NK-92 (cell line): ENCODE data around the gene TASP1.
A peak's percentile ranks its signal among the peaks of the same experiment; 100 is the strongest.
"Not testable (repeated sequence)": the region's sequence is repeated elsewhere in the genome, so short reads cannot be mapped to it uniquely, and the experiment has no call there.

ENCODE experiments used
- DNase-seq: peaks from one replicate; lab custom pipeline; 2025; ENCODE audit not compliant: unreplicated experiment; lab: John Stamatoyannopoulos, UW

The TASP1 gene, protein sequence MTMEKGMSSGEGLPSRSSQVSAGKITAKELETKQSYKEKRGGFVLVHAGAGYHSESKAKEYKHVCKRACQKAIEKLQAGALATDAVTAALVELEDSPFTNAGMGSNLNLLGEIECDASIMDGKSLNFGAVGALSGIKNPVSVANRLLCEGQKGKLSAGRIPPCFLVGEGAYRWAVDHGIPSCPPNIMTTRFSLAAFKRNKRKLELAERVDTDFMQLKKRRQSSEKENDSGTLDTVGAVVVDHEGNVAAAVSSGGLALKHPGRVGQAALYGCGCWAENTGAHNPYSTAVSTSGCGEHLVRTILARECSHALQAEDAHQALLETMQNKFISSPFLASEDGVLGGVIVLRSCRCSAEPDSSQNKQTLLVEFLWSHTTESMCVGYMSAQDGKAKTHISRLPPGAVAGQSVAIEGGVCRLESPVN

GRCh38 chr20:13638496-13639149, at the start of gene TASP1:
Gene TASP1, minus strand, starts transcription at chr20:13638932. Its CDS starts 8,854 bp downstream, at chr20:13630078.
- DNase-seq, result peak; percentile 74

GRCh38 chr20:13687815-13688214, 49.1 kb upstream of the TASP1 start:
- DNase-seq, result no peak

DNA sequence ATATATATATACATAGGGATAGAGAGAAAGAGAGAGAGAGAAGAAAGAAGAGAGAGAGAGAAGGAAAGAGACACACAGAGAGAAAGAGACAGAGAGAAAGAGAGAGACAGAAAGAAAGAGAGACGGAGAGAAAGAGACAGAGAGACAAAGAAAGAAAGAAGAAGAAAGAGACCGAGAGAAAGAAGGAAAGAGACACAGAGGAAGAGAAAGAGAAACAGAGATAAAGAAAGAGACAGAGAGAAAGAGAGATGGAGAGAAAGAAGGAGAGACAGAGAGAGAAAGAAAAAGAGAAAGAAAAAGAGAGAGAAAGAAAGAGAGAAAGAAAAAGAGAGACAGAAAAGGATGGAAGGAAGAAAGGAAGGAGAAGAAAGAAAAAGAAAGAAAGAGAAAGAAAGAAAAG, 46.9 kb upstream of the TASP1 start:
- no peak for DNase-seq

GRCh38 chr20:13684566-13685222, 46.0 kb upstream of the TASP1 start:
- DNase-seq, result no peak

DNA sequence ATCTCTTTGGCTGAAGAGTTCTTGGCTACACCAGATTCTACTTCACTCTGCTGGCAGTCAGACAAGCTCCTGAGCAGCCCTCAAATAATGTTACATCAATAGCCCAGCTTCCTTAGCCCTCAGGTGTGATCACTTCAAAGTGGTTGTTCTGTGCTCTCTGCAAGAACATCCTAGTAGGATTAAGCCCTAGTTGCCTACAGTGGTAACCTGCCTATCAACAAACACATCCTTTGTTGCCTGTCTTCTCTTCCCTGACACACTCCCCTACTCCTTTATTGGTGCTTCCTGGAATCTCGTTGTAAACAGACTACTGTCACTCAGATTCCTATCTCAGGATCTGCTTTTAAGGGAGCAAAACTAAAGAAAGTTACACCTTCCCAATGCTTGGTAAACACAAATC, 45.1 kb upstream of the TASP1 start:
- DNase-seq, result no peak

- DNase-seq, result no peak
These were observed 42.8 kb upstream of the TASP1 start for GRCh38 chr20:13681248-13682125.

- DNase-seq, result no peak
These were observed 40.2 kb upstream of the TASP1 start for GRCh38 chr20:13678944-13679343.

GRCh38 chr20:13677241-13677640, 38.5 kb upstream of the TASP1 start:
- no peak for DNase-seq

- no peak for DNase-seq
These were observed 38.0 kb upstream of the TASP1 start for GRCh38 chr20:13676682-13677081.

DNA sequence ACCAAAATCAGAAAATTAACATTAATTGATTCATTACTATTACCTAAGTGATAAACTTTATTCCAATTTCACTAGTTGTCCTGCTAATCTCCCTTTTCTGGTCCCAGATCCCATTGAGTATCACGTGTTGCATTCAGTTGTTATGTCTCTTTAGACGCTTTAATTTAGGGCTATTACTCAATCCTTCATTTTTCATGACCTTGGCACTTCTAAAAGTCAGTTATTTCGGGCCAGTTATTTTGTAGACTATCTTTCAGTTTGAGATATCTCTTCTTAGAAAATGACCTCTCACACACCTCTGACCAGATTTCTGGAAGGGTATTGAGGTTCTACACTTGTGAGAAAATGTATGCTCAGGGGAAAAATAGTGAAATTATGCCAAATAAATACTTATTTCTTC, 34.0 kb upstream of the TASP1 start:
- no peak for DNase-seq

GRCh38 chr20:13671916-13672378, 33.2 kb upstream of the TASP1 start:
- no peak for DNase-seq

- DNase-seq, result no peak
These were observed 32.8 kb upstream of the TASP1 start for GRCh38 chr20:13671512-13671911.

DNA sequence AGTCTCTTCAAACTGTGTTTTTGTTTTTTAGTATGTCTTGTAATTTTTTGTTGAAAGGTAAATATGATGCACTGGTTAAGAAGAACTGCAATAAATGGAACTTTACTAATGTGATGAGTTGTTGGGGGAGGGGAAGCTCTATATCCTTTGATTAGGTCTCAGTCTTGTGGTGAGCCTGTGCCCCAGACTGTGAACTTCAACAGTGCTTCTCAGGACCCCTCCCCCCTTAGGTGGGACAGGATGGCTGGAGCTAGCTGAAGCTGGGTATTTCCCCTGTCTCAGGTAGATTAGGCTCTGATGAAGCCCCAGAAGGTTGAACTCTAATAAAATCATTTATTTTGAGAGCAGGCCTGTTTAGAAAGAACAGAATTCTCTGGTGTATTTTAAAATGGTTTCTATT, 31.4 kb upstream of the TASP1 start:
- no peak for DNase-seq

- DNase-seq, result no peak
These were observed 27.1 kb upstream of the TASP1 start for GRCh38 chr20:13665709-13666395.

DNA sequence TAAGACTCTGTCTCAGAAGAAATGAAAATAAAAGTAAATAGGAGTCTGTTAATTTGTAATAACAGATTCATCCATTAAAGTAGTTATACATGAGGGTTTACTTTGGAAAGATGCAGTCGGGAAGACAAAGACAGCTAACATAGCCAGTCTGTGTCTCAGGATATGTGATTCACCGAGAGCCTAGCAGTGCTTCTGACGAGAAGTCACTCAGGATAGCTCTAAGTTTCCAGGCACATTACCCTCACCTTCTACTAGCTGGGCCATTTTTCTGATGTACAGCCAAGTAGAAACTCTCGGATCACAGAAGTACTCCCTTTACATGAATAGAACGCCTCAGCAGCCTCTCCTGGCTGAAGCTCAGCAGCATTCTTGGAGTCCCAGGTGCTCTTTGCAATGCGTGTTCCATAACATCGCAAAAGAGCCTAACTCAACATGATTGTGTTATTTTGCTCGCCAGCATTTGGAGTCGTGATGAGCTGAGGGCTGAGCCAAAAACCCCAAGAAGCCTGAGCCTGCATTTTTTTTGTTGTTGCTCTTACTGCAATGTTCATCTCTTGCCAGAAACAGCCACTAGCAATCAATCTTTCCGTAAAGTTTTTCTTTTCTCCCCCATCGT, 22.4 kb upstream of the TASP1 start:
- DNase-seq, result no peak

DNA sequence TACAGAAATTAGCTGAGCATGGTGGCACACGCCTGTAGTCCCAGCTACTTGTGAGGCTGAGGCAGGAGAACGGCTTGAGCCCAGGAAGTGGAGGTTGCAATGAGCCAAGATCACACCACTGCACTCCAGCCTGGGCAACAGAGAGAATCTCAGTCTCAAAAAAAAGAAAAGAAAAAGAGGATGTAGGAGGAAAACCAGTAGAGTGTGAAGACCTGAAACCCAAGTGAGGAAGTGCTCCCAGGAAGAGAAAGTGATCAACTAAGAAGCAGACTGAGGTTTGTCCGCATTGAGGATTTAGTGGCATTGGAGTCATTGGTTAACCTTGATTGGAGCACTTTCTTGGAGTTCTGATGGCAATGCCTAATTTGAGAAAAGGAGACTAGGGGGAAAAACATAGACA, 20.6 kb upstream of the TASP1 start:
- no peak for DNase-seq

DNA sequence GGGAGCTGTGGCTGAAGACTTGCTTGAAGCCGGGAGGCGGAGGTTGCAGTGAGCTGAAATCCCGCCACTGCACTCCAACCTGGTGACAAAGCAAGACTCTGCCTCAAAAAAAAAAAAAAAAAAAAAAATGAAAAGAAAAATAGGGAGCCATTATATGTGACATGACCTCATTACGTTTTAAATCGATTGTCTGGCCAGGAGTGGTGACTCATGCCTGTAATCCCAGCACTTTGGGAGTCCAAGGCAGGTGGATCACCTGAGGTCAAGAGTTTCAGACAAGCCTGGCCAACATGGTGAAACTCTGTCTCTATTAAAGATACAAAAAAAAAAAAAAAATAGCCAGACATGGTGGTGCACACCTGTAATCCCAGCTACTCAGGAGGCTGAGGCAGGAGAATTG, 19.3 kb upstream of the TASP1 start:
- not testable (repeated sequence) for DNase-seq

DNA sequence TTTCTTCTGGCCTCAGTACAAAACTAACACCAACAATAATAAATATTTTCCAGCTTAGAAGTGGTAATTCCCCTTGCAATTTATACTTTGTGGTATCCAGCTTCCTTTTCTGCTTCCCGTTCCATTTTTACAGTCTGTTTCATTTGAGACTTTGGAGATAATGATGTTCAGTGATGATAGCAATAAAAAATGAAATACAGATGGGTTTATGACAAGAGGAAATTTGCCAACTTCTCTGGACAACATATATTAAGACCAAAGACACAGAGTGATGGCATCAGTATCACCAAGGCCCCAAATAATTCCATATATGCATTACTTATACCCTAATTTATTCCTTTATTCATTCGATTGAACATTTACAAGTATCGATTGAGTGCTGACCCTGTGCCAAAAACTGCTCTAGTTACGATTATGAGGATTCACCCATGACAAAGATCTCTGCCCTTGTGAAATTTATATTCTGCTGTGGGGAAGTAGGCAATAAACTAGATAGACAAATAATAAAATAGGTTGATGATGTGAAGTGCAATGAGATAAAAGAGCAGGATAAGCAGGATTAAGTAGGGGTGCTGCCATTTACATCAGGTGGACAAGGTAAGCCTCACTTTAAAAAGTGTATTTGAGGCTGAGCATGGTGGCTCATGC, 18.1 kb upstream of the TASP1 start:
- no peak for DNase-seq

- DNase-seq, result no peak
These were observed 15.8 kb upstream of the TASP1 start for GRCh38 chr20:13654463-13655023.
